Esophagus squamous epithelium (tissue), 5 donors: ENCODE results near the gene INAVA. TPM values are rescaled to one million over a fixed set of nuclear protein-coding genes. Genes with fewer than 3 reads are reported as not detected.

Source experiments
- DNase-seq: peaks from one replicate; lab custom pipeline; 2025; lab: John Stamatoyannopoulos, UW
- H3K27ac ChIP-seq, 4 donors: fragments of 200-600 bp; sonication (generic); one replicate each; pipeline ENCODE4 v1.5.1; 2016 to 2019; ENCODE audit warnings: mild to moderate bottlenecking in 1 of 4
- H3K27me3 ChIP-seq, 4 donors: fragments of 200-600 bp; sonication (generic); 1 replicate in 3 of 4; 2 replicates in 1 of 4; pipeline versions ENCODE4 v1.5.1 to v1.6.0; 2017 to 2021; ENCODE audit warnings: antibody characterized with exemption in 1 of 4
- H3K36me3 ChIP-seq, 3 donors: fragments of 200-600 bp; sonication (generic); one replicate each; pipeline ENCODE4 v1.5.1; 2016 to 2019
- H3K4me1 ChIP-seq, 3 donors: fragments of 200-600 bp; sonication (generic); one replicate each; pipeline ENCODE4 v1.5.1; 2017 to 2019
- H3K4me3 ChIP-seq, 4 donors: fragments of 200-600 bp; sonication (generic); 1 replicate in 3 of 4; 2 replicates in 1 of 4; pipeline ENCODE4 v1.5.1; 2016 to 2019; ENCODE audit warnings: mild to moderate bottlenecking in 2 of 4, moderate library complexity in 1 of 4
- H3K9me3 ChIP-seq, 3 donors: fragments of 200-600 bp; sonication (generic); one replicate each; pipeline ENCODE4 v1.5.1; 2016 to 2019
- POLR2A ChIP-seq, 4 donors: fragments of 450-650 bp; IDR thresholded peaks; one replicate each; pipeline ENCODE4 v1.6.1; 2017; ENCODE audit warnings: antibody characterized with exemption in 4 of 4, mild to moderate bottlenecking in 4 of 4, moderate library complexity in 3 of 4
- WGBS, 2 donors: methylation state at CpG; one replicate each; pipeline ENCODE4 v1.1.5; 2018; 5-methylcytosine and 5-hydroxymethylcytosine counted together
- intact Hi-C: fragments of 100-400 bp; cut with DNase I; formaldehyde crosslinking; loops from one replicate; pipeline ENCODE4 v1.15.0; 2022
- total RNA-seq, 4 donors: library from RNA; depleted of rRNA; stranded (reverse); fragments of >200 nt; gene quantifications; one replicate each; pipeline ENCODE4 v1.1.0, GENCODE V29; 2016
- TF ChIP-seq, protein P1 (sequence below), 6 experiments: fragments of 450-650 bp in 4 of 6; fragments of 200-600 bp in 2 of 6; sonication (generic) in 2 of 6; IDR thresholded peaks; one replicate each; pipeline ENCODE4 v1.5.1; 2016 to 2019; ENCODE audit warnings: antibody characterized with exemption in 6 of 6, mild to moderate bottlenecking in 4 of 6, moderate library complexity in 4 of 6
- donor health status: DM: yes; HTN: yes; CAD: no.

The INAVA gene
- total RNA-seq, 4 donors from 2014 or later = 45.6 to 102 (median 58.4) TPM

DNA sequence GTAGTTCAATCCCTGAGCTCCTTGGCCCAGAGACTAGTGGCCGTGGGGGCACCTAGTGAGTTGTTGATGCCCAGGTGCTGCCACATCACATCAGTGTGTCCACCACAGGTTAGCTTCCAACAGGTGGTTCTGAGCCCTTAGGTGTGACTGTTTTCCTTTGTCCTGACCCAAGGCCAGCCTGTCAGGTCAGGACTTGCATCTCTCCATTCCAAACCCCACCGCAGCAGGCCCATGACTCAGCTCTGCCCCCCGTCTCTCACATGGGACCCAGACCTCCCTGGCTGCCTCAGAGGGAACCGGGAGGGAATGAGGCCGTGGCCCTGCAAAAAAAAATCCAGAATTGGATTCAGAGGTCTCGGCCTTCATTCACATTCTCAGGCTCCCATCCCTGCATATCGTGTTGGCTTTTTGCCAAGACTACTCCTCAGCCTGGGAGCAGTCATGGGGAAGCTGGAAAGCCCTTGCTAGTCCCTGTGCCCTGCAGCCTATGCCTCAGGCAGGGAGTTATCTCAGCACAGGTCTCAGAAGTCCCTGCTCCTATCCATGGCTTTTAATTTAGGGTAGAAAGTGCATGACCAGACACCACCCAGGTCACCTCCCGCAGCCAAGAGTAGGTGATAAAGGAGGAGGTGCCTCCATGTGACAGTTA lies 7.2 kb downstream of the INAVA start:
- Histone ChIP-seq H3K27ac (peak overlapping the region in 3 of 4 donors; percentile 33 to 66 (median 40)), H3K9me3 (no peaks in the 10 kb centered on the region), H3K36me3 (peaks cover 0 to 72% (median 15%) of the 10 kb centered on the region in 3 donors), H3K27me3 (no peaks in the 10 kb centered on the region), H3K4me1 (peaks cover 23 to 96% (median 31%) of the 10 kb centered on the region in 3 donors), H3K4me3 (no peak overlapping the region)
- no peak for DNase-seq
- WGBS, 2 donors = 40 to 48% methylated on average over 1 to 2 of the region's 8 CpGs
- intact Hi-C loops = no loop called here
- TF ChIP-seq POLR2A (IDR thresholded peaks at IDR 0.05) = no peak
- TF ChIP-seq, protein P1, sequence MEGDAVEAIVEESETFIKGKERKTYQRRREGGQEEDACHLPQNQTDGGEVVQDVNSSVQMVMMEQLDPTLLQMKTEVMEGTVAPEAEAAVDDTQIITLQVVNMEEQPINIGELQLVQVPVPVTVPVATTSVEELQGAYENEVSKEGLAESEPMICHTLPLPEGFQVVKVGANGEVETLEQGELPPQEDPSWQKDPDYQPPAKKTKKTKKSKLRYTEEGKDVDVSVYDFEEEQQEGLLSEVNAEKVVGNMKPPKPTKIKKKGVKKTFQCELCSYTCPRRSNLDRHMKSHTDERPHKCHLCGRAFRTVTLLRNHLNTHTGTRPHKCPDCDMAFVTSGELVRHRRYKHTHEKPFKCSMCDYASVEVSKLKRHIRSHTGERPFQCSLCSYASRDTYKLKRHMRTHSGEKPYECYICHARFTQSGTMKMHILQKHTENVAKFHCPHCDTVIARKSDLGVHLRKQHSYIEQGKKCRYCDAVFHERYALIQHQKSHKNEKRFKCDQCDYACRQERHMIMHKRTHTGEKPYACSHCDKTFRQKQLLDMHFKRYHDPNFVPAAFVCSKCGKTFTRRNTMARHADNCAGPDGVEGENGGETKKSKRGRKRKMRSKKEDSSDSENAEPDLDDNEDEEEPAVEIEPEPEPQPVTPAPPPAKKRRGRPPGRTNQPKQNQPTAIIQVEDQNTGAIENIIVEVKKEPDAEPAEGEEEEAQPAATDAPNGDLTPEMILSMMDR (IDR thresholded peaks at IDR 0.05) = no peak

DNA sequence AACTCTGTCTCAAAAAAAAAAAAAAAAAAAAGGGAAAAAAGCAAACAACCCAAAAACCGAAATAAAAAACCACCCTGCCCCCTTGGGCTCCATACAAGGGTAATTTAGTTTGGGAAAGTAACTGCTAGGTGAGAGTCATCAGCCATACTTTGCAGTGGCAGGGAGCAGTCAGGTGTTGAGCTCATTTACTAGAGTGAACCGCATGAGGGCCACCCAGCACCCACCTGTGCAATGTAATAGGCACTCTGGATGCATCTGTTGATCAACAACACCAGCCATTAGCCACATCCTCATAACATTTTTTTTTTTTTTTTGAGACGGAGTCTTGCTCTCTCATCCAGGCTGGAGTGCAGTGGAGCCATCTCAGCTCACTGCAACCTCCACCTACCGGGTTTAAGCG lies 9.1 kb downstream of the INAVA start:
- peaks cover 18 to 96% (median 30%) of the 10 kb centered on the region in 3 donors for H3K4me1 ChIP-seq
- H3K27ac ChIP-seq = peak overlapping the region in 1 of 4 donors; percentile 41
- DNase-seq = no peak
- intact Hi-C loops = no loop called here
- no peak overlapping the region for H3K4me3 ChIP-seq
- no peaks in the 10 kb centered on the region for H3K9me3 ChIP-seq
- H3K27me3 ChIP-seq = no peaks in the 10 kb centered on the region
- TF ChIP-seq POLR2A (IDR thresholded peaks at IDR 0.05) = no peak
- TF ChIP-seq, protein P1 (IDR thresholded peaks at IDR 0.05) = no peak
- WGBS, 2 donors = 84 to 87% methylated on average over 5 of the region's 5 CpGs
- peaks cover 0 to 62% (median 15%) of the 10 kb centered on the region in 3 donors for H3K36me3 ChIP-seq

- no peak overlapping the region for H3K4me3 ChIP-seq
- peaks cover 0 to 62% (median 9%) of the 10 kb centered on the region in 3 donors for H3K36me3 ChIP-seq
- no peak for DNase-seq
- H3K9me3 ChIP-seq = no peaks in the 10 kb centered on the region
- intact Hi-C loops = no loop called here
- no peaks in the 10 kb centered on the region for H3K27me3 ChIP-seq
- peaks cover 20 to 96% (median 35%) of the 10 kb centered on the region in 3 donors for H3K4me1 ChIP-seq
- TF ChIP-seq, protein P1 (IDR thresholded peaks at IDR 0.05) = no peak
- no peak for TF ChIP-seq POLR2A (IDR thresholded peaks at IDR 0.05)
- peak overlapping the region; percentile 37 to 72 (median 68) for H3K27ac ChIP-seq
Measured at GRCh38 chr1:200904772-200905171, 10.1 kb downstream of the INAVA start.

DNA sequence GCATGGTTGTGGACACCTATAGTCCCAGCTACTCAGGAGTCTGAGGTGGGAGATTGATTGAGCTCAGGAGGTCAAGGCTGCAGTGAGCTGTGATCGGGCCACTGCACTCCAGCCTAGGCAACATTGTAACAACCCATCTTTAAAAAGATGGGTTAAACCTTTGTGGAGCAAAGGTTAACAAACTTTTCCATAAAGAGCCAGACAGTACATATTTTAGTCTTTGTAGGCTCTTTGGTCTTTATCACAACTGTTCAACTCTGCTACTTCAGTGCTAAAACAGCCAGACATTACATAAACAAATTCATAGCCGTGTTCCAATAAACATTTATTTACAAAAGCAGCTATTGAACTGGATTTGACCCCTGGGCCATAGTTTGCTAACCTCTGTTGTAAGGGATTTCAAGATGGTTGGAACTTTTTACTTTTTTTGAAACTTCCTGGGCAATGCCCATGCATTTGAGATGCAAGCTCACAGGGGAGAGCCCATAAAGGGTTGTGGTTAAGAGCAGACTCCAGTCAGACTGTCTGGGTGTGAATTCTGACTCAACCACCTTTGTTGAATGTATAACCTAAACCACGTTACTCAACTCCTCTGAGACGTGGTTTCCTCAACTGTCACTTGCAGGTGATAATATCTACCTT lies 10.8 kb downstream of the INAVA start:
- 37 to 42% methylated on average over 4 of the region's 4 CpGs for WGBS, 2 donors
- H3K36me3 ChIP-seq = peaks cover 4 to 62% (median 7%) of the 10 kb centered on the region in 3 donors
- DNase-seq = no peak
- no peaks in the 10 kb centered on the region for H3K9me3 ChIP-seq
- H3K4me3 ChIP-seq = no peak overlapping the region
- peaks cover 20 to 95% (median 35%) of the 10 kb centered on the region in 3 donors for H3K4me1 ChIP-seq
- peak overlapping the region; percentile 37 to 72 (median 68) for H3K27ac ChIP-seq
- H3K27me3 ChIP-seq = no peaks in the 10 kb centered on the region
- no peak for TF ChIP-seq POLR2A (IDR thresholded peaks at IDR 0.05)
- intact Hi-C loops = no loop called here

GRCh38 chr1:200906491-200906890 lies 11.8 kb downstream of the INAVA start:
- DNase-seq = no peak
- Histone ChIP-seq H3K27ac (peak overlapping the region; percentile 43 to 72 (median 68)), H3K9me3 (no peaks in the 10 kb centered on the region), H3K4me3 (no peak overlapping the region), H3K36me3 (peaks cover 0 to 62% (median 13%) of the 10 kb centered on the region in 3 donors), H3K4me1 (peaks cover 19 to 91% (median 36%) of the 10 kb centered on the region in 3 donors), H3K27me3 (no peaks in the 10 kb centered on the region)
- intact Hi-C loops = no loop called here
- 83 to 100% methylated on average over 2 of the region's 2 CpGs for WGBS, 2 donors
- no peak for TF ChIP-seq POLR2A (IDR thresholded peaks at IDR 0.05)
- TF ChIP-seq, protein P1 (IDR thresholded peaks at IDR 0.05) = no peak
